Measurements from ENCODE around the gene FHIT.

Gene FHIT

GRCh38 chr3:60440869-60441268 lies 810.4 kb downstream of the FHIT start:
- no peak for DNase-seq

- DNase-seq: no peak
Measured at GRCh38 chr3:60435941-60436650, 815.2 kb downstream of the FHIT start.

GRCh38 chr3:60434950-60435349 lies 816.3 kb downstream of the FHIT start:
- DNase-seq: no peak

- no peak for DNase-seq
Measured at GRCh38 chr3:60434323-60434722, 816.9 kb downstream of the FHIT start.

GRCh38 chr3:60431599-60431958 lies 819.7 kb downstream of the FHIT start:
- DNase-seq: no peak

- no peak for DNase-seq
Measured at GRCh38 chr3:60430205-60430604, 821.0 kb downstream of the FHIT start.

GRCh38 chr3:60427109-60427508 lies 824.1 kb downstream of the FHIT start:
- no peak for DNase-seq

GRCh38 chr3:60424942-60425341 lies 826.3 kb downstream of the FHIT start:
- no peak for DNase-seq

- DNase-seq: no peak
Measured at GRCh38 chr3:60424034-60424433, 827.2 kb downstream of the FHIT start.

GRCh38 chr3:60423556-60423955 lies 827.7 kb downstream of the FHIT start:
- no peak for DNase-seq

- no peak for DNase-seq
Measured at GRCh38 chr3:60421749-60422446, 829.4 kb downstream of the FHIT start.

- no peak for DNase-seq
Measured at GRCh38 chr3:60417576-60417975, 833.7 kb downstream of the FHIT start.

- DNase-seq: no peak
Measured at GRCh38 chr3:60414011-60414410, 837.2 kb downstream of the FHIT start.

- no peak for DNase-seq
Measured at GRCh38 chr3:60413551-60413950, 837.7 kb downstream of the FHIT start.

- DNase-seq: no peak
Measured at GRCh38 chr3:60403866-60404265, 847.4 kb downstream of the FHIT start.

GRCh38 chr3:60402931-60403330 lies 848.3 kb downstream of the FHIT start:
- DNase-seq: no peak

GRCh38 chr3:60399861-60400845 lies 851.1 kb downstream of the FHIT start:
- DNase-seq: no peak

- no peak for DNase-seq
Measured at GRCh38 chr3:60399292-60399691, 852.0 kb downstream of the FHIT start.

- DNase-seq: no peak
Measured at GRCh38 chr3:60395173-60395762, 856.0 kb downstream of the FHIT start.

GRCh38 chr3:60393946-60394345 lies 857.3 kb downstream of the FHIT start:
- DNase-seq: no peak

- DNase-seq: no peak
Measured at GRCh38 chr3:60392501-60392900, 858.8 kb downstream of the FHIT start.

- no peak for DNase-seq
Measured at GRCh38 chr3:60391292-60391691, 860.0 kb downstream of the FHIT start.

GRCh38 chr3:60388731-60389130 lies 862.5 kb downstream of the FHIT start:
- DNase-seq: no peak
